IPS-20b (cell line): Measurements from ENCODE around the gene MCFD2.
"Not testable (repeated sequence)": the region's sequence is repeated elsewhere in the genome, so short reads cannot be mapped to it uniquely, and the experiment has no call there.

Source experiments
- H3K27ac ChIP-seq: one replicate; pipeline ENCODE4 v1.5.1; 2013; ENCODE audit warnings: low read length
- H3K27me3 ChIP-seq: 2 replicates; pipeline ENCODE4 v1.6.1; 2013; ENCODE audit warnings: mild to moderate bottlenecking, low read length, inconsistent platforms; ENCODE audit not compliant: insufficient read depth
- H3K36me3 ChIP-seq: 2 replicates; pipeline ENCODE4 v1.6.1; 2013; ENCODE audit warnings: low read depth, mild to moderate bottlenecking, inconsistent platforms, low read length, moderate library complexity; ENCODE audit not compliant: insufficient read depth
- H3K4me1 ChIP-seq: 2 replicates; pipeline ENCODE4 v1.6.1; 2013; ENCODE audit warnings: mild to moderate bottlenecking, control low read depth, inconsistent platforms, low read length, moderate library complexity; ENCODE audit not compliant: insufficient read depth
- H3K4me3 ChIP-seq: 2 replicates; pipeline ENCODE4 v1.5.1; 2013; ENCODE audit warnings: mild to moderate bottlenecking, low read length, inconsistent platforms
- H3K9ac ChIP-seq: 2 replicates; pipeline ENCODE4 v1.6.1; 2013; ENCODE audit warnings: low read depth, mild to moderate bottlenecking, inconsistent platforms, low read length, moderate library complexity
- H3K9me3 ChIP-seq: 2 replicates; pipeline ENCODE4 v1.6.1; 2013; ENCODE audit warnings: mild to moderate bottlenecking, low read depth, low read length, inconsistent platforms; ENCODE audit not compliant: insufficient read depth

MCFD2 gene

GRCh38 chr2:46915811-46916630 lies 415 bp upstream of the MCFD2 start:
- peaks cover 5% of the 10 kb centered on the region; the same call in 1 of the 2 replicates for H3K36me3 ChIP-seq
- H3K27ac ChIP-seq, result no peak overlapping the region
- H3K9me3 ChIP-seq, result no peaks in the 10 kb centered on the region
- peaks cover 10% of the 10 kb centered on the region; the same call in 1 of the 2 replicates for H3K4me1 ChIP-seq
- H3K4me3 ChIP-seq, result peak overlapping the region; percentile 90
- H3K27me3 ChIP-seq, result no peaks in the 10 kb centered on the region
- H3K9ac ChIP-seq, result peak overlapping the region; percentile 87; the same call in 1 of the 2 replicates

GRCh38 chr2:46914578-46915230 lies 902 bp downstream of the MCFD2 start:
- no peaks in the 10 kb centered on the region for H3K27me3 ChIP-seq
- no peaks in the 10 kb centered on the region for H3K9me3 ChIP-seq
- peaks cover 14% of the 10 kb centered on the region for H3K36me3 ChIP-seq
- peak overlapping the region; percentile 90 for H3K4me3 ChIP-seq
- H3K27ac ChIP-seq, result no peak overlapping the region
- peak overlapping the region; percentile 87; the same call in 1 of the 2 replicates for H3K9ac ChIP-seq
- H3K4me1 ChIP-seq, result peaks cover 10% of the 10 kb centered on the region; the same call in 1 of the 2 replicates

GRCh38 chr2:46913471-46914381 lies 1.9 kb downstream of the MCFD2 start:
- no peaks in the 10 kb centered on the region for H3K9me3 ChIP-seq
- H3K36me3 ChIP-seq, result peaks cover 24% of the 10 kb centered on the region
- no peak overlapping the region for H3K27ac ChIP-seq
- H3K27me3 ChIP-seq, result no peaks in the 10 kb centered on the region
- H3K9ac ChIP-seq, result peak overlapping the region; percentile 87; the same call in 1 of the 2 replicates
- H3K4me3 ChIP-seq, result peak overlapping the region; percentile 90
- peaks cover 10% of the 10 kb centered on the region; the same call in 1 of the 2 replicates for H3K4me1 ChIP-seq

GRCh38 chr2:46909771-46910419 lies 5.7 kb downstream of the MCFD2 start:
- Histone ChIP-seq H3K4me1 (peaks cover 10% of the 10 kb centered on the region; the same call in 1 of the 2 replicates), H3K9ac (no peak overlapping the region), H3K27ac (no peak overlapping the region), H3K27me3 (no peaks in the 10 kb centered on the region), H3K9me3 (no peaks in the 10 kb centered on the region), H3K4me3 (no peak overlapping the region), H3K36me3 (peaks cover 63% of the 10 kb centered on the region)

GRCh38 chr2:46909150-46909549 lies 6.5 kb downstream of the MCFD2 start:
- Histone ChIP-seq H3K9ac (no peak overlapping the region), H3K27me3 (no peaks in the 10 kb centered on the region), H3K27ac (no peak overlapping the region), H3K36me3 (peaks cover 69% of the 10 kb centered on the region), H3K9me3 (no peaks in the 10 kb centered on the region), H3K4me3 (no peak overlapping the region), H3K4me1 (peaks cover 4% of the 10 kb centered on the region; the same call in 1 of the 2 replicates)

GRCh38 chr2:46904908-46905678 lies 10.5 kb downstream of the MCFD2 start:
- not testable (repeated sequence) for H3K4me3 ChIP-seq, H3K9ac ChIP-seq, H3K27ac ChIP-seq, H3K9me3 ChIP-seq, H3K4me1 ChIP-seq, H3K27me3 ChIP-seq
- peaks cover 59% of the 10 kb centered on the region for H3K36me3 ChIP-seq

- peaks cover 38% of the 10 kb centered on the region for H3K36me3 ChIP-seq
- H3K9ac ChIP-seq, H3K4me1 ChIP-seq, H3K27me3 ChIP-seq, H3K4me3 ChIP-seq, H3K9me3 ChIP-seq, H3K27ac ChIP-seq: not testable (repeated sequence)
These were observed 12.6 kb downstream of the MCFD2 start for GRCh38 chr2:46902980-46903379.

- Histone ChIP-seq H3K9me3 (no peaks in the 10 kb centered on the region), H3K9ac (no peak overlapping the region), H3K4me1 (no peaks in the 10 kb centered on the region), H3K27me3 (no peaks in the 10 kb centered on the region), H3K36me3 (peaks cover 33% of the 10 kb centered on the region), H3K4me3 (no peak overlapping the region), H3K27ac (no peak overlapping the region)
These were observed 13.1 kb downstream of the MCFD2 start for GRCh38 chr2:46902465-46902864.

- no peak overlapping the region for H3K9ac ChIP-seq
- H3K4me1 ChIP-seq, result no peaks in the 10 kb centered on the region
- H3K27me3 ChIP-seq, result no peaks in the 10 kb centered on the region
- no peak overlapping the region for H3K4me3 ChIP-seq
- no peak overlapping the region for H3K27ac ChIP-seq
- no peaks in the 10 kb centered on the region for H3K9me3 ChIP-seq
- H3K36me3 ChIP-seq, result peaks cover 24% of the 10 kb centered on the region
These were observed 14.0 kb downstream of the MCFD2 start for GRCh38 chr2:46901611-46902010.

GRCh38 chr2:46900381-46900780 lies 15.2 kb downstream of the MCFD2 start:
- Histone ChIP-seq H3K36me3 (peaks cover 12% of the 10 kb centered on the region), H3K27ac (no peak overlapping the region), H3K9me3 (no peaks in the 10 kb centered on the region), H3K27me3 (no peaks in the 10 kb centered on the region), H3K4me3 (no peak overlapping the region), H3K9ac (no peak overlapping the region), H3K4me1 (no peaks in the 10 kb centered on the region)
